GM18511 (cell line): ENCODE data around the gene TNP2.

Source experiments
- ATAC-seq: cut with Tn5 transposase; IDR thresholded peaks from one replicate; pipeline ENCODE4 v1.9.1; 2021; ENCODE audit warnings: mild to moderate bottlenecking, moderate library complexity; ENCODE audit not compliant: unreplicated experiment

TNP2 gene

DNA sequence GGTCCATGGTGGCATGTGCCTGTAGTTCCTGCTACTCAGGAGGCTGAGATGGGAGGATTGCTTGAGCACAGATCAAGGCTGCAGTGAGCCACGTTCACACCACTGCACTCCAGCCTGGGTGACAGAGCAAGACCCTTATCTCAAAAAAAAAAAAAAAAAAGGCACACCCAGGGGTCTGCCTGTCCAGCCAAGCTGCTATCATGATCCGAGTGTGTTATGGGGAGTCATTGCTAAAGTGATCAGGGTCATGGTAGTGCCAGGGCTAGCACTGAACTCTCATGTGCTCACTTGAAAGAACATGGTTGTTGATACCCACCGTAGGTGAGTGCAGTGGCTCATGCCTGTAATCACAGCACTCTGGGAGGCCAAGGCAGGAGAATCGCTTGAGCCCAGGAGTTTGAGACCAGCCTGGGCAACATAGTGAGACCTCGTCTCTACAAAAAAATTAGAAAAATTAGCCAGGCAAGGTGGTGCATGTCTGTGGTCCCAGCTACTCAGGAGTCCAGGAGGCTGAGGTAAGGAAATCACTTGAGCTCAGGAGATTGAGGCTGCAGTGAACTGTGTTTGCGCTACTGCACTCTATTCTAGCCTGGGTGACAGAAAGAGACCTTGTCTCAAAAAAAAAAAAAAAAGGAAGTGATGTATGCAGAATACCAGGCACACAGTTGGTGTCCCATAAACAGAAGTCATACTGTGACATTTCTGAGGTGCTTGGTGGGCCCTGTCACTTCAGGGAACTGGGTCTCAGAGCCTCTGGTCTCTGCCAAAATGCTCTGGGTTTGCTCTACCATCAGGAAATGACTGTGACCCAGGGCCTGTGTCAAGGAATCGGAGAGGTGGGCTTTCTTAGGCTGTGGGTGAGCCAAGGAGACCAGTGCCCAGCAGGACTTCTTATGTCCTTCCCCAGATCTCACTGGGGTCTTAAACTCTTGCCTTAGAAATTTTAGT, 9.8 kb upstream of the TNP2 start:
- no peak for ATAC-seq

DNA sequence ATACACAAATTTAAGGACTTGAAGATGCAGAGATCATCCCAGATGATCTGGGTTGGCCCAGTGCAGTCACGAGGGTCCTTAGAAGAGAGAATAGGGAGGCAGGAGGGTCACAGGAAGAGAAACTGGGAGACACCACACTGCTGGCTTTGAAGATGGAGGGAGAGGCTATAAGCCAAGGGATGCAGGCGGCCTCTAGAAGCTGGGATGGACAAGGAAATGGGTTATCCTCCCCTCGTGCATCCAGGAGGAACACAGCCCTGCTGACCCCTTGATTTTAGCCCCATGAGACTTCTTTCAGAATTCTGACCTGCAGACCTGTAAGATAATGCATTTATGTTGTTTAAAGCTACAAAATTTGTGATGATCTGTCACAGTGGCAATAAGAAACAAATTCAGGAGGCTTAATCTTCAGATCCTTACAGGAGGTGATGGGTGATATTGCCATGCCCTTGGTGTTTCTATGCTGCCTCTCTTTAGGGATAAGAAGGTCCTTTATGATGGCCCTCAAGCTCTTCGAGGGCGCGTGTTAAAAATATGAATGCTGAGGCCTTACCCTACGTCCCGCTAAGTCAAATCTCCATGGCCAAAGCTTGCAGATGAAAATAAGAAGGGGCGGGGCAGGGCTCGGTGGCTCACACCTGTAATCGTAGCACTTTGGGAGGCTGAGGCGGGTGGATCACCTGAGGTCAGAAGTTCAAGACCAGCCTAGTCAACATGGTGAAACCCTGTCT, 8.6 kb upstream of the TNP2 start:
- no peak for ATAC-seq

DNA sequence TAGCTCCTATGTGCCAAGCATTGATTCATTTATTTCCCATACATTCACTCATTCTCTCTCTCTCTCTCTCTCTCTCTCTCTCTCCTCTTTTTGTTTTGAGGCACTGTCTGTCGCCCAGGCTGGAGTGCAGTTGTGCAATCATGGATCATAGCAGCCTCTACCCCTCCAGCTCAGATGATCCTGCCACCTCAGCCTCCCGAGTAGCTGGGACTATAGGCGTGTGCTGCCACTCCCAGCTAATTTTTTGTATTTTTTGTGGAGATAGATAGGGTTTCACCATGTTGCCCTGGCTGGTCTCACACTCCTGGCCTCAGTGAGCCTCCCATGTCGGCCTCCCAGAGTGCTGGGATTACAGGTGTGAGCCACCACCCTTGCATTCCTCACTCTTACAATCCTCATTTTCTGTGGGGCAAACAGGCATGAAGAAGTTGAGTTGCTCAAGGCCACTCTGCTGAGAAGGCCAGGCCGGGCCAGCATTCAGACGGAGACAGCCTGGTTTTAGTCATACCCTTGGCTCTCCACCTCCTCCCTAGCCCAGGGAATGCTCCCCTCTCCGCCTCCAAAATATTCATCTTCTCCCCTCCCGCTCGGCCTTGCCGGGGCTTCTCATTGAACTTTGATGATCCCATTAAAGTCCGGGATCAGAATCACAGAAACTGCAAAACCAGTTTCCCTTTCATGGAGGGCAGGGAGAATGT, 7.9 kb upstream of the TNP2 start:
- ATAC-seq = no peak

DNA sequence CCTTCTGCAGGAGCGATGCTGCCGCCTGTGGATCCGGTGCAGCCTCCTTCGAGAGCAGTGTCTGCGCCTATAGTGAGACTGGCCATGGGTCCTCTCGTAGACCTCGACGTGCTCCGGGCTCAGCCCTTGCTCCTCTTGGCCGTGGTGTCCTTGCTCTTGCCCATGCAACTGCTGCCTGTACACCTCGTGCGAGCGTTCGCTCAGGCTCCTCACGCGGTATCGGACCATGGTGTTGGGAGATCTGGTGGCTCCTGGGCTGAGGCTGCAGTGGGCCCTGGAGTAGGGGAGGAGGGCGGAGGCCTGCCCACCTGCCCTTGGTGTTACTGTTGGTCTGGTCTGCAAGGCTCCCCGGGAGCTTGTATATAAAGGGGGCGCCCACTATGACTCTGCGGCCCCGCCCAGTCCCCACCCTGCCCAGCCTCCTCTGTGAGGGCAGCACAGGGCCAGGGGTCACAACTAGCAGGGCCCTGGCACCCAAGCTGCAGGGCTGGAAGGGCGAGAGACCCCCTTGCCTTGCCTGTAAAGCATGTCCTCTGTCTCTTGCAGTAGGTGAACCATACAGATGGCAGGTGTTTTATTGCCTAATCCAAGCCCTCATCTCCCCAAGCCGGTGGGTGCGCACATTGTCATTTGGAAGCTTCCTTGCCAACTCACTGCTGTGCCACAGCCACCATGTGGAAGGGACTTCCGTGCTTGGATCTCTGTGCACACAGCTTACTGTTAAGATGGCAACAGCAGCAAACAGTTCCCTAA, 7.2 kb upstream of the TNP2 start, which contains the start of gene PRM2:
Gene PRM2 (minus strand): TSS at position 338 of the 753 bp plus-strand sequence. CDS start 110 bp downstream, at position 228.
- ATAC-seq = no peak

DNA sequence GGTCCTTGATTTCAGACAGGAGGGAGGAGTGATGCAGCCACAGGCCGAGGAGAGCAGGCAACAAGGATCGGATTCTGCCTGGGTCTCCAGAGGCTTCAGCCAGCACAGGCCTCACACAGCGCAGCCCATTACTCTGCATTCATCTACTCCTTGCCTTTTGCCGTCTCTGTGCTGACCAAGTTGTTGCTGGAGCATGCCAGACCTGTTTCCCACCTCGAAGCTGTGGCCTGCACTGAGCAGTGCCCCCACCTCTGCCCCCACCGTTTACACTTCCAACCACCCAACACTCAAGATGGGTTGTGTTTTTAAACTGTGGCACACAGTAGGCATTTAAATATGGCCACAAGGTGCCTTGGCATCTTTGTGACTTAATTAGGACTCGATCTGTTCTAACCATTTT, 5.8 kb upstream of the TNP2 start:
- no peak for ATAC-seq

DNA sequence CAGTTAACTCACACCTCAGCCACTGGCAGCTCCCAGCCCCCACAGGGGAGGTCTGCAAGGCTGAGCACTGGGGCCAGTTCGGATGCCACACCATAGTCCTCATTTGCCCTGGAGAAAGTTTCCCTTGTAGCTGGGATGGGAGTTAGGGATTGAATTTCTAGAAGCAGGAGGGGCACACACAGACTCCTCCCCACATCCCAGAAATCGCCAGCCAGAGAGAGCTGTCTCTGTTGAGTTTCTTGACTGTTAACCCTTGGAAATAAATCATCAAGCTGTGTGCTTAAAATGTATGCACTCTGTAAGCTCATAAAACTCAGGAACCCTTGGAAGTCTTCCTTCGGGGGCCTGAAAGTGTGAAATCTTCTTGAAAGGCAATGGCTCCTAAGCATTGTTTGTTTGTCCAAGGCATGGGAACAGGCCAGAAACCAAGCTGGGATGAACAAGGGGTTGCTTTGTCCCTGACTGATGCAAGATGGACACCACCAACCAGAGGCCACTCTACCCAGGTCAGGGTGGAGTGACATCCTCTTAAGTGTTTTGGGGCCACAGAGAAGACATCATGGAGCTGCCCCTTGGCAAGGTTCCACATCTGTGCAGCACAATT, 4.7 kb upstream of the TNP2 start:
- no peak for ATAC-seq

DNA sequence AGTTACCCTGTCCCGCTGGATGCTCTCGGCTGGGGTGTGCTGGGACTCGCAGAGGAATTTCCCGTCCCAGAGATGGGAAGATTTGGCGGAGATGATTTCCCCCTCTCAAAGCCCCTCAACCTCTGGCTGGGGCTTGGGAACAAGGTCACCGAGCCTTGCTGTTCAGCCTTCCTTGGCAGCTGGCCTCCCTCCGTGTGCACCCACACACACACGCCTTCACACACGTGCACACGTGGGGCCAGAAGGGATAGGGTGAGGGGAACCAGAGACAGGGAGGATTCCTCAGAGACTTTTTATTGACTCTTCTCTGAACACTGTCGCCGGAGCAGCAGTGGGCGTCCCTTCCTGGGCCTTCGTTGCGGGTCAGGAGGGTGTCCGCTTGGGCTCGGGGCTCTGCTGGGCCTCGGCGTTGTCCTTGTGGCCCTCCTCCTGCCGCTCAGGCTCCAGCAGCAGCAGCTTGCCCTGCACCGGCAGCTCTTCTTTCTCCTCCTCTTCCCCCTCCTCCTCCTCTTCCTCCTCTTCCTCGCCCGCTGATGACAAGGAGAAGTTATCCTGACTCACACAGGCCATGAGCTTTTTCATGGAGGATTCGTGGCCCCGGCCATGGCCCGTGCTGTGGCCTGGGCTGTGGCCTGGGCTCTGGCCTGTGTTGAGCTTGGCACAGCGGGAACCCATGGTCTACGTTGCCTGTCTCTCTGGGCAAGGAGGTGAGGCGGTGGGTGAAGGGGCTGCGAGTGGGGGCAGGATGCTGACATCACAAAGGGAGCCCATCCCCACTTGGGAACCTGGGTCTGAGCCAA, 4.0 kb upstream of the TNP2 start, which contains the start of gene PRM3:
Gene PRM3 (minus strand): TSS at position 709 of the 800 bp plus-strand sequence. CDS start 34 bp downstream, at position 675.
- no peak for ATAC-seq

DNA sequence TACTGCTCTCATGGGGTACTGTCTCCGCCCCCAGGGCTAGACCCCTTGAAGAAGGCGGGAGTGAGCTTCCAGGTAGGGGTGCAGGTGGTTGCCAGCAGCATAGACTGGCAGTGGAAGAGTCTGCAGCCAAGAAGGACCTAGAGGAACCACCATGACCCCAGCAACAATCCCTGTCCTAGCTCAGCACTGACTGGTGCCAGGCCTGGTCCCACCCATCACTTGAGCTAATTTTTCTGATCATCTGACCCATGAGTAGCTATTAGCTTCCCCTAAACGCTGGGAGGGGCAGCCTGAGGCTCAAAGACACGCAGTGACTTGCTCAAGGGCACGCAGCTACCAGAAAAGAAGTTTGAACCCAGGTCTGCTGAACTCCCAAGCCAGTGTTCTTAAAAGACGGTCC, 3.4 kb upstream of the TNP2 start:
- no peak for ATAC-seq

DNA sequence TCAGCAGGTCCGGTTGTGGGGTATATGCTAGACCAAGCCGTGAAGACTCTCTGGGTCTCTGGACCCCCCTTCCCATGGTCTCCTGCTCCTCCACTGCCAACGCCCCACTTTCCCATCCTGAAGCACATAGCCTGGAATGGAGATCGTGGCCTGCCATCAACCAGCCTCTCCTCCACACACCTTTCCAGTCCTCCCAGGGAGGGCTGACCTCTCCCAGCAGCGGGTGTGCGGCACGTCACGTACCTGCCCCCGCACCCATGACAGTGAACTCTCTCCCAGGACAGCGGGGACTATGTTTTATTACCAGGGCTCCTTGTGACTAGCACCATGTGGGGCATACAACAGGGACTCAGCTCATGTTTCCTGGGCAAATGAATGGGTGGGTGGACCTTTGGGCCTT, 2.5 kb upstream of the TNP2 start:
- no peak for ATAC-seq

DNA sequence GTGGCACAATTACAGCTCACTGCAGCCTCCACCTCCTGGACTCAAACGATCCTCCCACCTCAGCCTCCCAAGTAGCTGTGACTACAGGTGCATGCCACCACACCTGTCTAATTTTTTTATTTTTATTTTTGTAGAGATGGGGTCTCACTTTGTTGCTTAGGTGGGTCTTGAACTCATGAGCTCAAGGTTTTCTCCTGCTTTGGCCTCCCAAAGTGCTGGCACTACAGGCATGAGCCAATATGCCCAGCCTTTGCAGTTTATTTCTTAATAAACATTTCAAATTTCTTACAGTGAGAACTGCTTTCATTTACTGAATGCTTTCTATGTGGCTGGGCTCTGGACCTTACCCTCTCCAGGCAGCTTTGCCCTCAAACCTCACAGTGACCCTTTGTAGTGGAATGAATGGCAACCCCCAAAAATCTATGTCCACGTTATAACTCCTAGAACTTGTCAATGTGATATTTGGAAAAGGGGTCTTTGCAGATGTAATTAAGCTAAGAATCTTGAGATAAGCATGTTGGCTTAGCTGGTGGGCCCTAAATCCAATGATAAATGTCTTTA, 1.6 kb upstream of the TNP2 start:
- ATAC-seq = no peak

DNA sequence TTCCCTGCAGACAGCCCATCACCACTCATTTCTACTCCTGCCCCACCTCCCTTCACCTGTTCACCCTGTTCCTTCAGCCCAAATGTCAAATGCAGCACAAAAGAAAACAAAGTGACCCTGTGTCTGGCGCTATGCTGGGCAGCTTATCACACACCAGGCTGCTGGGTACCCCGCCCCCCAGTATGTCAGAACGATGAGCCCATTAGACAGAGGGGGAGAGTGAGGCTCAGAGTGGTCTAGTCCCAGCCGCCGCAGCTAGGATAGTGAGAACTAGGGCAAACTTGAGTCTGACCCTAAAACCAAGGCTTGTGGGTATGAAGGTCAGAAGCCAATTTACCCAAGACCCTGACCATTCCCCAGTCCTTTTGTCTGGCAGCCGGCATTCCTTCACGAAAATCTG, 4.0 kb downstream of the TNP2 start:
- no peak for ATAC-seq

DNA sequence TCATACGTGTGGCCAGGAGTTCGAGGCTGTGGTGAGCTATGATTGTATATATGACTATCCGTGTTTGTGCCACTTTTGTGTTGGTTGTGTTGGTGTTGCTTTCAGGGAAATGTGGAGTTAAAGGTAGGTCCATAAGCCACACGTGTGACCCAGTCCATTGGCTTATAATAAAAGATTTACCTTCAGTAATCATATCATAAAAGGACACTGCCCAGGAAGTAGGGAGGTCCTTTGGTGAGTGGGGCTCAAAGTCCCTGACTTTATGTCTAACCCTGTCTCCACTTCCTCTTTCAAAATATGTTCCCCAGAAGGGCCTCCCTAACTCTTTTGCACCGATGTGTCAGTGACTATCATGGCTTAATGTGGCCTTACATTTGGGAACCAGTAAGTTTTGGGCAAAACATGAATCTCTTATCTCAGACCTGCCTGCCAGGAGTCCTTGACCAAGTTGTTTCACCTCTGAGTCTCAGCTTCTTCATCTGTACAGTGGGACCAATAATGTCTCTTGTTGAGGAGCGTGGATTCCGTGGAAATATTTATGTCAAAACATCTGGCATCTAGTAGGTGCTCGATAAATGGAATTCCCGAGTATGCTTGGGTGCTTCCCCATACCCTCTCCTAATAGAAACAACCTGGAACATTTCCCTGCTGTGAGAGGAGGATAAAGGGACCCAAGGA, 4.8 kb downstream of the TNP2 start:
- ATAC-seq = no peak

DNA sequence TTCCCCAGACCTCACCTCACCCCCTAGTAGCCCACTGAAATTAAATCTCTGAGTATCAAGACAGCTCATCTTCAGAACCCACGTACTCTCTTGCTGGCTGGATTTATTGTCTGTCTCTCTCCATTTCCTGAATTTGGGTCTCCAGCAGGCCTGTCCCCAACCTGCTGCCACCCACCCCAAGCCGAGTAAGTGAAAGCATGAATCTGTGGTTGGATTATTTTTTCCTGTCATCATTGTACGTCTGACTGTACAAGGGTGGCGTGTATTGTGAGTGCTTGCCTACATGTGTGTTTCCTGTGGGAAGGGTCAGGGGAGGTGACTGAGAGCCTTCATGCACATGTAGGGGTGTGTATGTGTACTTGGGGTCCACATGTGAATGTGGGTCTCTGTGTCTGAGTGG, 5.4 kb downstream of the TNP2 start:
- ATAC-seq = no peak

DNA sequence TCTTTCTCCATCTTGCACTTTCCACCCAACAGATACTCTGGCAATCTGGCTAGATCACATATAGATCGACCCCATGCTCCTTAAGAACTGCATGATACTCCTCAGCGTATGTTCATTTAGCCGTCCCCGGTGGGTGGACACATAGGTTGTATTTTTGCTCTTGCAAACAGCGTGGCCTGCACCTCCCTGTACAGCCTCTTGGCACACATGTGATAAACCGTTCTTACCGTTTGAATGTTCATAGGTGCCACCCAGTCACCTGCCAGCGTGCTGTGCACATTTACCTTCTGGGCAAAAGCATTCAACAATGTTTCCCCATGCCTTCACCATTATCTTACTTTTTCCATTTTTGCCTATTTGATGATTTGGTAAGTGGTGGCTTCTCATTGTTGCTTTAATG, 6.2 kb downstream of the TNP2 start:
- ATAC-seq = no peak

DNA sequence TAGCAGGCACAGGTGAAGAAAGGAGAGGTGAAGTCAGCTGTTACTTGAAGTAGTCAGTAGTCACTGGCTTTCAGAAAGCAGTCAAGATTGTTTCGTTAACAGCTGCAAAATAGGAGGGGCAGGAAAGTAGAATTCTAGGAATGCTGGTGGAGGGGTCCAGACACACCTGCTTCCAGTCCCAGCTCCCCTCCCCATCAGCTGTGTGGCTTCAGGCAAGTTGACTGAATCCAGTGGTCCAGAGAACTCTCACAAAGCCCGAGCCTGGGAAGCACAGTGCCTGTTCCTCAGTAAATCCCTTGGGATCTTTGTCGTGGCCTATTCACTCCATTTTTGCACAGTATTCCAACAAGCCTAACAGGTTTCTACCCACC, 8.5 kb downstream of the TNP2 start:
- no peak for ATAC-seq

DNA sequence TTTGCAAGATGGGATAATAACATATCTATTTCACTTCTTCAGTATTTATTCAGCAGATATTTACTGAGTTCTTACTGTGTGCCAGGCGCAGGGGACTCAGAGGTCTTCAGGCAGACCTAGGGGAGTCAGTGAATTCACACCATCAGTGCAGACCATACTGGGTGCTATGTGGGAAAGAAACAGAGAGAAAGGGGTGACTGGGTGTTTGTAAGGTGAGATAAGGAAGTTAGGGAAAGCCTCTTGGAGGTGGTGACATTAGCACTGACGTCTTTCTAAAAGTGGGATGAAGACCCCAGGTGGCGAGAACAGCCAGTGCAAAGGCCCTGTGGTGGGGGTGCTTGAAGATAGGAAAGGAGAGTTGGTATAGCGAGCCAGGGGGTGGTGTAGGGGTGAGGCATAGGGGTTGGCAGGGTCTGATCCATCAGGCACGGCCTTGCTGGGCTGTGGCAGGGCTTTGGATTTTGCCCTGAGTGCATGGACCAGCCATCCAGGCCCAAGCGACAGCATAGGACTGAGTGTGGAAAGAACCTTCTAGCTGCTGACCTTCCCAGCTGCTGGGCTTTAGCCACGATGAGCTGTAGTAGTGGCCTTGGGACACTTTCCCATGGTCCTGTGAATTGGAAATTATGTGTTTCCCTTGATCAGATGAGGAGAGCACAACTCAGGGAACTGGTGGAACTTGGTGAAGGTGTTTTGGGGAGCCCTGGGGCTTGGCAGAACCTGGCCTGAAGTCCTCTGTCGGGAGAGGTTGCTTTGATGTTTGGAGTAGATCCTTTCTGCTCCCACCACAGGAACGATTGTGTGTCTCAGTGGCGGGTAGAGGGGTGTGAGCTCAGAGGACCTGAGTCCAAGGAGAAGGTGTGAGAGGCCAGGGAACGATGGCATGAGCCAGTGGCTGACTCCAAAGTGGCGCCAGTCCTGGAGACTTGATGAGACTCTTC, 9.2 kb downstream of the TNP2 start:
- ATAC-seq = no peak
